Measurements from ENCODE around the gene COBL.
A peak's percentile ranks its signal among the peaks of the same experiment; 100 is the strongest.

COBL gene

GRCh38 chr7:51246258-51247245 lies 70.1 kb downstream of the COBL start:
- DNase-seq = no peak

GRCh38 chr7:51244885-51245284 lies 71.7 kb downstream of the COBL start:
- DNase-seq = no peak

DNA sequence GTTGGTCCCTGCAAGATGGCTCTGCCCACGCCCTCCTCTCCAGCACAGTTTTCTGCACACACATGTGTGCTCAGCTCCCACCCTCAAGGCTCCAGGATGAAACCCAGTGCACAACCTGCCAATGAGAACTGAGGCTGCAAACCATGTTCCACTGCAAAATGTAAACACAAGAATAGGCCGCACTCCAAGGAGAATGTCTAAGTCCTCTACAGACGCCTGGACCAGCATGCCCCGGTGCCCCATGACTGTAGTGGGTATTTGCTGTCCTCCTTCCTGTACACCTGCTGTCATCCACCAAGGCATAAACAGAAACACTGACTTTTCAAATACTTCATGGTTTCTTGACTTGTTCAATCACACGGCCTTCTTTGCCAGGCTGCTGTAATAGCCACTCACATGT lies 72.6 kb downstream of the COBL start:
- DNase-seq = no peak

- DNase-seq = no peak
Measured at GRCh38 chr7:51243631-51244030, 73.0 kb downstream of the COBL start.

DNA sequence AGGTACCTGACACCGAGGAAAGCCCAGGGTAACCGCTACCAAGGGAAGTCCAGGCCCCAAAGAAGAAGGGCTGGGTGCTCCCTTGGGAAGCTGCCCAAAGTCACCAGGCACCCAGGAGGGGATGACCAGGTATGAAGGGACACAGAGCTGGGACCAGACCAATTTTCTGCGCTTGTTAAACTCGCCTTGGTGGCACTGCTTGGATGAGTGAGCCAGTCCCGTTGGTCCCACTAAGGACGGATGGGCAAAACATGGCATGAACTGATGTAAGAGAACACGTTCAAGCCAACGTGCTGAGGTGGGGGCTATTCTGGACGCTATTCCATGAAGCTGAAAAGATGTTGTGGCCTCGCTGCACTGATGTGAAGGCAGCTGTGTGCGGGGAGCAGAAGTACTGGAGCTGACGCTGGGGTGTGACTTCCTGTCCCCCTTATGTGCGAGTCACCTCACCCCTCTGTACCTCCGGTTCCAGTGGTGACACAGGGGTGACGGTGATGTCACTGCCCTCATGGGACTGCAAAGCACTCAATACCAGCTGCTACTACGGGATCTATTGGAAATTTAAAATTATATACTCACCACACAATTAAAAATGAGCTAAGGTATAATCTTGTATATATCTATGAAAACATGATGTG lies 73.6 kb downstream of the COBL start:
- DNase-seq = no peak

DNA sequence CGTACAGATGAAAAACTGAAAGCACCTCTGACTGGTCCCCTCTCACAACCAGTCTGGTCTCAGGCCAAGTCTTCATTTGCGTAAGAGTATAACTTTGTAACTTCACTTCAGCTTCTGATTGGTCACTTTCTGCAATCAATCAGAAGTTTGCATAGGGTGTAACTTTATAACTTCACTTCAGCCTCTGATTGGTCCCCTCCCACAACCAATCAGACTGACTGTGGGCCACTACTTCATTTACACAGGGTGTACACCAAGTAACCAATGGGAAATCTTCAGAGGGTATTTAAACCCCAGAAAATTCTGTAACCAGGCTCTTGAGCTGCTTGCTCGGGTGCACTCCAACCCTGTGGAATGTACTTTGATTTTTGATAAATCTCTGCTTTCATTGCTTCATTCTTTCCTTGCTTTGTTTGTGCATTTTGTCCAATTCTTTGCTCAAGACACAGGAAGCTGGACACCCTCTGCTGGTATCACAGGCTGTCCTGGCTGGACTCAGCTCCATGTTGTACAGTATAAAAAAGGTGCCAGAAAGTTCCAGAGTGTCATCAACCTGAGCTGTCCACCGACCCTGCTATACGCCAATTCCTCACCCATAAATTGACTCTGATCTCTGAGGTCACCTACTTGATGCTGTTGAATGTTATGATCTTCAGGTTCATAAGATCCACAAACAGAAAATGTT lies 74.5 kb downstream of the COBL start:
- peak; percentile 8 for DNase-seq

DNA sequence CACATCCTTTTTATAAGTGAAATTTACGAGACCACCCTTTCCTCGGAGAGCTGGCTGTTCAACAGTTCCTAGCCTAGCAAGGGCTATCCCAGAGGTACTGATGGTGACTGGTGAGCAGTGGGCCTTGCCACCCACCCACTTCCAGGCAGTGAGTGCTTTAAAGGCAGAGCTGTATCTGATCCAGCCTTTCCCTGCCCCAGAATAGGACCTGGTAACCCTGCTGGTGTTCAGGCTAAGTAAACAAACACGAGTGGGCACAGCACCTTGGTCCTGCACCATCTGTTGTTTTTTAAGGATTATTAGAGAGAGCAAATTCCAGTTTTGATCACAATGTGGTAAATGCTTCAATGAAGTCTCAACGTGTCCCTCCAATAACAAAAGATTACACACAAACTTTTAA lies 75.7 kb downstream of the COBL start:
- DNase-seq = no peak

DNA sequence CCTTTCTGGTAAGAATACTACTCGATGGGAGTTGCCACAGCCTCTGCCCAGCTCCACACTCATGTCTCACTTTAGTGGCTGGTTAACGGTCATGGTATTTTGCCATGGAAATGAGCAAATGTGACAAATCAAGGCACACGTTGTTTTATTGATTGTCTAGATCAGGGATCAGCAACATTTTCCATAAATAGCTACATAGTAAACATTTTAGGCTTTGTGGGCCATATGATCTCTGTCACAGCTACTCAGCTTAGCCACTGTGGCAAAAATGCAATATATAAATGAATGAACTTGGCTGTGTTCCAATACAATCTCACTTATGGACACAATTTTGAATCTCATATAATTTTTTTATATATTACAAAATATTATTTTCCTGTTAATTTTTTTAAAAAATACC lies 76.9 kb downstream of the COBL start:
- DNase-seq = no peak

DNA sequence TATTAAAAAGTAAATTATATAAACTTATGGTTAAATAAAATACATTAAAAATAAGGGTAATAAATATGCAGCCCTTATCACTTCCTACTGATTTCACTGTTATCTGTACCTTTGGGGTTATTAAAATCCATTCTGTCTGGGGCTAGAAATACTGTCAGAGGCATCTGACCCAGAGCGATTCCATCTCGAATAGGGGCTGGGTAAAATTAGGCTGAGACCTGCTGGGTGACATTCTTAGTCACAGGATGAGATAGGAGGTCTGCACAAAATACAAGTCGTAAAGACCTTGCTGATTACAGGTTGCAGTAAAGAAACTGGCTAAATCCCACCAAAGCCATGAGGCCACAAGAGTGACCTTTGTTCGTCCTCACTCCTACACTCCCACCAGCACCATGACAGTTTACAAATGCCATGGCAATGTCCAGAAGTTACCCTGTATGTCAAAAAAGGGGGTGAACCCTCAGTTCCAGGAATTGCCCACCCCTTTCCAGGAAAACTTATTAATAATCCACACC lies 77.6 kb downstream of the COBL start:
- DNase-seq = no peak

GRCh38 chr7:51237446-51238133 lies 79.0 kb downstream of the COBL start:
- DNase-seq = no peak

- no peak for DNase-seq
Measured at GRCh38 chr7:51236470-51237132, 80.0 kb downstream of the COBL start.

DNA sequence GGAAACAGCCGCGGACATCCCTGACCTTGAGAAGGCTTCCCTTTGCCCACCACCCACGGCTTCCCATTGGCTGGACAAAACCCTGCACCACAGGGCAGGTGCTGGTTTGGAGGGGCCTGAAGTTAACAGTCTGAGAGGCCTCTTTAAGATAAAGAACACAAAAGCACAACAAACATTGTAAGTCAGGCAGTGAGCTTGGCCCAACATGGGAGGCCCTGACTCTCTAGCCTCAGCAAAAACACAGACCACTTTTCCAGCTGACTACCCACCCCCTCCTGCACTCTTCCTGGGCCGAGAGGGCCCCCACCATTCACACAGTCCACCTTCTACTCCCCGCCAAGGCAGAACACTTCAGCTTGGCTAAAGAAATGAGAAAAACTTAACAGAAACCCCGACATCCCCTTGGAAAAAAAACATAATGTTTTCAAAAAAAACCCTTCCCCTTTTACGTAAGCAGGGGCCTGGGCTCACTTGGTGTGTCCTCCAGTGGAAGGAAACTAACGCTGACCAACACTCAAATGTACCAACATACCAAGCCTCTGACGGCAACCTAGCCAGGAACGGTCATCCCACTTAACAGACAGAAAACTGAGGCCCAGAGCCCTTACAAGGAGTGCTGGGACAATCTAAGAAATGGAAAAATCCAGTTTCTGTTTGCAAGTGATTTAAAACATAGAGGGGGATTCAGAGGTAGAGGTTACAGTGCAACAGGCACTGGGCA lies 80.9 kb downstream of the COBL start:
- no peak for DNase-seq

DNA sequence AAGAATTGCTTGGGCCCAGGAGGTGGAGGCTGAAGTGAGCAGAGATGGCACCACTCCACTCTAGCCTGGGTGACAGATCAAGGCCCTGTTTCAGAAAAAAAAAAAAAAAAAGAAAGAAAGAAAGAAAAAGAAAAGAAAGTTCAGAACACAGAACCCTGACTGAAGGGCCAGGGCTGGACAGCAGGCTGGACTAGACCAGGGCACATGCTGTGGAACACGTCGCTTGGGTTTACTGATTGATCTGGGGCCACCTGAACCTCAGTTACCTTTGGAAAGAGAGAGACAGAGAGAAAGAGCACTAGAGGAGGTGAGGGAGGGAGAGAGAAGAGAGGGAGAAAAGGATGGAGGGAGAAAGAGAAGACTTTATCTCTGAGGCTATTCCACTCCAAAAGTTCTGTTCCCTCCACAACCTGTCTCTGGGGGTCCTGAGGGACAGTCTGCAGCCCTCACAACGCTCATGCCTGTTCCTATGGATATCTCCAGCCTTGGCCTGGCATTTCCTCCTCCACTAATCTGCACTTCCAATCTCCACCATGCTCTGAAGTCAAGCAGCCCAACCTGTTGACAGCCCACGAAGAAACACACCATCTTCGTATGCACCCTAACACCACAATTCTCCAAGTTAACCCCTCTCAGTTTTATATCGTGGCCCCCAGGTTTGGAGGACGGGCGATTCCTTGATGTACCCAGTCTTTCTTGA lies 81.8 kb downstream of the COBL start:
- DNase-seq = no peak

DNA sequence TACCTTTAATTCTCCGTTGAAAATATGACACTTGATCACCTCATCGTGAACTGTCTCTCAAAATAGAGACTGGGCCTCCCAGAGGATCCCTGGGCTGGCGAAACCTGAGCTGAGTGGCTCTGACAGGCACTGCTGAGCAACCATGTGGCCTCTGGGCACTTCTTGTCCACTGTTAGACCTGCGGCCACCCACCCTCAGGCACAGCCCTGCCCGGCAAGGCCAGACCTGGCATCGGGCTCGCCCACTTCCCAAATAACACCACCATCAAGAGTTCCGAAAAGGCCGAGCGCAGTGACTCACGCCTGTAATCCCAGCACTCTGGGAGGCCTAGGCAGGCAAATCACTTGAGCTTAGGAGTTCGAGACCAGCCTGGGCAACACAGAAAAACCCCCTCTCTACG lies 82.5 kb downstream of the COBL start:
- DNase-seq = no peak

GRCh38 chr7:51233374-51233773 lies 83.2 kb downstream of the COBL start:
- DNase-seq = no peak

DNA sequence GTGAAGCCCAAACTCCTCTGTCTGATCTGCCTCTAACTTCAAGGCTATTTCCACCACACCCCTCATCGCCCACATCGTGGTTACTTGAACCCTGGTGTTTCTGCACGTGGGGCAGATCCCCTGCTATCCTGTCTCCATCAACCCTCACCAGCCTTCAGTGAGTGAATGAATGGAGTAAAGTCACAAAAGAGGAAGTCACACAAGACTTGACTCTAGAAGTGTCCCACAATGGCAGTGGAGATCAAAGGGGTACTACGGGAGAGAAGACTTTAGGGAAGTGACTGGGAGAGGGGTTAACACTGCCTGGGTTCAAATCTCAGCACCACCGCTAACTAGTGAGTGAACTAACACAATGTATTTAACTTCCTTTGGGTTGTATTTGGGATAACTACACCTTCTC lies 85.9 kb downstream of the COBL start:
- DNase-seq = no peak

- no peak for DNase-seq
Measured at GRCh38 chr7:51230324-51230625, 86.3 kb downstream of the COBL start.

DNA sequence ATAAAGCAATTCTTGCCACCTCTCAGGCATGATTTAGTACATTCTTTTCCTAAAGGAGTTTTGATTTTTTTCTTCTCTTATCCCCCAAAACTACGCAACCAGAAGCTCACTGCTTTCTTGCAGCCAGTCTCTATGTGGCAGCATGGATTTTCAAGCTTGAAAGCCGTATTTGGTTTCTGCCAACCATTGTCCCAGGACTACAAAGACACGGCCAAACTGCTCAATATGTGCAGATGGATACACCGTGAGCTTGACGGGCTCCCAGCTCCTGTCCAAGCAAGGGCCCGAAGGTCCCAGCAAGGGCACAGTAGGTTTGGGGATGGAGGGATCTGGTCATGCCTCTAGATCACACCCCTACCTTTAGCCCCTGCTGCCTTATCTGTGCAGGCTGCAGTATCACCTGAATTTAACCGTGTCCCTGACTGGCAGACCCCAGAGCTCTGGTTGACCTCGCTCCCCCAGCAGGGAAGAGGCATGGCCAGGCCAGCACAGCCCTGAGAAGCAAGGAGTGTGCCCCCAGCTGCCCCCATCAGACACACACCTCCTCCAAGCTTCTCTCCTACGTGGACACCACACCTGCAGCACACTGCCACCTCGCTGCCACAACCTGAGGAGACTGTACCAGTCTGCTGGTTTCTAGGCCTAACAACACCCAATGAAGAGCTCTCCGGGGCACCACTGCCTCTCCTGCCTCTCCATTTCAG lies 86.8 kb downstream of the COBL start:
- no peak for DNase-seq

DNA sequence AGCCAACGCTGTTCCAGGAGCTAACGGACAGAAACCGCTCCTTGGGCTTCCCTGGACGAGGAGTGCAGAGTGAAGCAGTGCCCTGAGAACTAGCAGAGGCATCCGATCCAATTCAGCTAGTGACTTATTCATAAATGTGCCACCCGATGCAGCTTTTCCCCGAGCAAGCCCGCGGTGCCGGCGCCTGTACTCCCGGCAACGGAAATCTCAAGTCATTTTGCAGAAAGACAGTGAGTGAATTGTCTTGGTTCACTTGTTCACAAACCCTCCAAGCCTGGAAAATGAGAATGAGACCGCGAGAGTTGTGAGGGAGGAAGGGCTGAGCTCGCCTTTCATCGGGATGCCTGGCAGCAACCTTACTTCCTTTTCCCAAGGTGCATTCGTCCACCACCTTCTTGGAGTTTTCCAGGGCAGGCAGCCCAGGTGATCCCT lies 87.5 kb downstream of the COBL start:
- DNase-seq = no peak

- DNase-seq = no peak
Measured at GRCh38 chr7:51228386-51228958, 88.1 kb downstream of the COBL start.
